GM12874 (cell line): Measurements from ENCODE around the gene UNK.

Experiments
- CTCF ChIP-seq: IDR thresholded peaks from 2 replicates; pipeline ENCODE4 v1.5.1; 2011; ENCODE audit warnings: low read depth, mild to moderate bottlenecking, control low read depth, low read length, moderate library complexity; ENCODE audit not compliant: insufficient read depth

The UNK gene

GRCh38 chr17:75813081-75814020 lies 28.7 kb downstream of the UNK start:
- TF ChIP-seq CTCF = no peak

- TF ChIP-seq CTCF = no peak
Measured at GRCh38 chr17:75814021-75814395, 29.4 kb downstream of the UNK start.

GRCh38 chr17:75814900-75815373 lies 30.3 kb downstream of the UNK start:
- TF ChIP-seq CTCF = no peak

GRCh38 chr17:75815399-75815798 lies 30.8 kb downstream of the UNK start:
- no peak for TF ChIP-seq CTCF

DNA sequence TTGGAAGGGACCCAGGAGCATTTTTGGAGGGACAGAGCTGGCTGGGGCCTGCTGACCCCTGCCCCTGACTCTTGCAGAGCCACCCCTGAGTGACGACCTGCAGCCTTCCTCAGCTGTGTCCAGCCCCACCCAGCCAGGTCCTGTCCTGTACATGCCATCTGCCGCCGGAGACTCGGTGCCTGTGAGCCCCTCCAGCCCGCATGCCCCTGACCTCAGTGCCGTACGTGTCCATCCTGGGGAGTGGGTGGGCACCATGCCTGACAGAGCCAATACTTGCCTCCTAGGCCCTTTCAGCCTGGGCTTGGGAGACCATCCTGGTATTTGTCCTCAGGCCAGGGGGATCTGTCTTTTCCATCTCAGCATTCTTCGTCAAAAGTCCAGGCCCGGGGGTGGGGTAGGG lies 32.1 kb downstream of the UNK start:
- no peak for TF ChIP-seq CTCF

GRCh38 chr17:75817571-75817970 lies 33.0 kb downstream of the UNK start:
- TF ChIP-seq CTCF = no peak

- TF ChIP-seq CTCF = no peak
Measured at GRCh38 chr17:75818326-75818885, 33.8 kb downstream of the UNK start.
